NOMO-1 treated with DMSO at 0.1 percent for 48 hours (cell line): ENCODE data around the gene SLC12A1.
A peak's percentile ranks its signal among the peaks of the same experiment; 100 is the strongest.

Experiments
- DNase-seq: peaks from one replicate; lab custom pipeline; 2025; ENCODE audit not compliant: unreplicated experiment; lab: John Stamatoyannopoulos, UW

SLC12A1 gene

DNA sequence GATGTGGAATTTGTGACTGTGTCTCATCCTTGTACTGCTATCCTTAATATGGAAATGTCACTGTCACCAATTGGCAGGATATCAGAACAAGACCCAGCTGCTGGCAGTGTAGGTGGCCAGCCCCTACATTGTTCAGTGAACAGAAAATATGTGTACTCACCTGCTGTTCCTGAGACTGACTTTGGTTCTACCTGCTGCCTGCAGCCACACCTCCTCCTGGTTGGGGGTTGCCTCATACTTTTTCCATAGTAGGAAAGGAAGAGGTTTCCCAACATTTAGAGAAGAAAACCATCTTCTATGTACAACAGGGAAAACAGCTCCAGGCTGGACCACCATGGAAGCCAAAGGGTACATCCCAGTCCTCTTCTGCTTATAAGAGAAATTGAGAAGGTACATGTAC, 35.9 kb downstream of the SLC12A1 start:
- no peak for DNase-seq

DNA sequence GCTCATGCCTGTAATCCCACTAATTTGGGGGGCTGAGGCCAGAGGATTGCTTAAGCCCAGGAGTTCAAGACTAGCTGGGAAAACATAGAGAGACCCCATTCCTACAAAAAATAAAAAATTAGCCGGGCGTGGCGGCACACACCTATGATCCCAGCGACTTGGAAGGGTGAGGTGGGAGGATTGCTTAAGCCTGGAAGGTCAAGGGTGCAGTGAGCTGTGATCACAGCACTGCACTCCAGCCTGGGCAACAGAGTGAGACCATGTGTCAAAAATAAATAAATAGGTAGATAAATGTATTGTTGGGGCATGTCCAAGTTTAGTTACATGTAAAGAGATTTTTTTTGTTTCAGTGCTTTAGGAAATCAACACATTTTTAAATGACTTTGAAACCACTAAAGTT, 36.4 kb downstream of the SLC12A1 start:
- no peak for DNase-seq

- DNase-seq = no peak
Observed at GRCh38 chr15:48244921-48245320, 38.8 kb downstream of the SLC12A1 start.

GRCh38 chr15:48248414-48248813, 42.3 kb downstream of the SLC12A1 start:
- DNase-seq = no peak

DNA sequence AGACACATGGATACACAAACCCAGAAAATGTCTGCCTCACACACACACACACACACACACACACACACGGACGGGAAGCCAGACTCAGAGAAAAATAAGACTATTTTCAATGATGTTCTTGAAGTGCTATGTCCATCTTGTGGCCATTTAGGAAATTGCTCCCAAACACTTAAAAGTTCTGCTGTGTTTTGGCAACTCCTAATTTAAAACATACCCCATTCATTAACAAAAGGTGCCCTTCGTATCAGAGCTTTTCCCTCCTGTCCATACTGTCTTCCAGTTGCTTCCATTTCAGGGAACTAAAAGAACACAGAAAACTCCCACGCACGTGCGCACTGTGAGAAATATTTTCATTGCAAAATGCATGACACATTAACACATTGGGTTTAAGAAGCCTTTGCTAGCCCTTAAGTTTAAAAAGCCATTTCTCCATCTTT, 44.6 kb downstream of the SLC12A1 start:
- DNase-seq = peak; percentile 51

GRCh38 chr15:48253172-48253571, 47.1 kb downstream of the SLC12A1 start:
- no peak for DNase-seq

DNA sequence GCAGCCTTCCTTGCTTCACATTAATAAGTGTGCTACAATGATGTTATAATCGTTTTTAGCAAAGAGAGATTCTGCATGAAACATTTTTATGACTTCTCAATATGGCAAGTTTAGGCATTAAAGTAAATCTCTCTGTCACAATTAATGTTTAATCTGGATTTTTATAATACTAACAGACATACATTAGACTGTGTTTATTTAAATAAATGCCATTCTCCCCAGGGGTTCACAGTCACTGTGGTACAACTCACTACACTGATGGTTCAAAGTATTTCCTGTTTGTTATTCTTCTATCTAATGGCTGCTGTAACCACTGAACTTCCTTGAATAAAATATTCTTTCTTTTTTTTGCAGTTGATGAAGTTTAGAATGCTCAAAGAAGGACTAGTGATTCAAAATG, 59.0 kb downstream of the SLC12A1 start:
- no peak for DNase-seq

- no peak for DNase-seq
Observed at GRCh38 chr15:48266024-48266689, 60.1 kb downstream of the SLC12A1 start.

GRCh38 chr15:48267766-48268165, 61.7 kb downstream of the SLC12A1 start:
- DNase-seq = no peak

- DNase-seq = no peak
Observed at GRCh38 chr15:48273049-48273448, 66.9 kb downstream of the SLC12A1 start.

DNA sequence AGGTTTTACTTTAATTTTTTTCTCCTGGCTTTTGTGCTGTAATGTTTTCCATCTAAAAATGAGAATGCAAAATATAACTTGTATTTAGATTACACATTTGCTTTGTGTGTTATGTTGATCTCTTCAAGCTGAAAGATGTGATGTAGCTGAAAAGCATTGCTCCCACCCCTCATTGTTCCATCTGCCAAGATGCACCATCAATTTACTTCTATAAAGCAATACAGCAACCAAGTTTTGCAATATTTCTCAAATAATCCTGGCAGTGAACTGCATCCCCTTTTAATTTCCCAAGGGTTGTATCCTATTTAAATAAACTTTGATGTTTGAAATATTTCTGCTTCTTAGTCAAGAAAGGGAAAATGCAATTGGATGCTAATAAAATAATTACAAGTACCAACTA, 72.6 kb downstream of the SLC12A1 start:
- DNase-seq = no peak

GRCh38 chr15:48279608-48280007, 73.5 kb downstream of the SLC12A1 start:
- no peak for DNase-seq

GRCh38 chr15:48281674-48282073, 75.6 kb downstream of the SLC12A1 start:
- DNase-seq = no peak

DNA sequence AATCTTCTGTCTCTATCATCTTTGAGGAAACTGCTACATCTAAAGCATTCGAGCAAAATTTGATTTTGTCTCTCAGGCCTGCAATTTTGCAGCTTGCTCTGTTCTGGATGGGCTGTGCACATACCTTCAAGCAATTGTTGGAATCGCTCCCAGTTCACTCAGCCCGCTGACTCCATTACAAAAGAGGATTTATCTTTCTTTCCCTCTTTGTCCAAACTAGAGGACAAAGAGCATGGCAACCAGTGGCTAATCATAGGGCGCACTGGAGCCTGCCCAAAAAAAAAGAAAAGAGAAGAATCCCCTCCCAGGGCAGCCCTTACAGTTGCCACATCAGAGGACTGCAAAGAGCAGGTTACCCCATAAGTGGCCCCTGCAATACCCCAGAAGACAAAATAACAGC, 76.1 kb downstream of the SLC12A1 start:
- no peak for DNase-seq

- no peak for DNase-seq
Observed at GRCh38 chr15:48283396-48284145, 77.5 kb downstream of the SLC12A1 start.

DNA sequence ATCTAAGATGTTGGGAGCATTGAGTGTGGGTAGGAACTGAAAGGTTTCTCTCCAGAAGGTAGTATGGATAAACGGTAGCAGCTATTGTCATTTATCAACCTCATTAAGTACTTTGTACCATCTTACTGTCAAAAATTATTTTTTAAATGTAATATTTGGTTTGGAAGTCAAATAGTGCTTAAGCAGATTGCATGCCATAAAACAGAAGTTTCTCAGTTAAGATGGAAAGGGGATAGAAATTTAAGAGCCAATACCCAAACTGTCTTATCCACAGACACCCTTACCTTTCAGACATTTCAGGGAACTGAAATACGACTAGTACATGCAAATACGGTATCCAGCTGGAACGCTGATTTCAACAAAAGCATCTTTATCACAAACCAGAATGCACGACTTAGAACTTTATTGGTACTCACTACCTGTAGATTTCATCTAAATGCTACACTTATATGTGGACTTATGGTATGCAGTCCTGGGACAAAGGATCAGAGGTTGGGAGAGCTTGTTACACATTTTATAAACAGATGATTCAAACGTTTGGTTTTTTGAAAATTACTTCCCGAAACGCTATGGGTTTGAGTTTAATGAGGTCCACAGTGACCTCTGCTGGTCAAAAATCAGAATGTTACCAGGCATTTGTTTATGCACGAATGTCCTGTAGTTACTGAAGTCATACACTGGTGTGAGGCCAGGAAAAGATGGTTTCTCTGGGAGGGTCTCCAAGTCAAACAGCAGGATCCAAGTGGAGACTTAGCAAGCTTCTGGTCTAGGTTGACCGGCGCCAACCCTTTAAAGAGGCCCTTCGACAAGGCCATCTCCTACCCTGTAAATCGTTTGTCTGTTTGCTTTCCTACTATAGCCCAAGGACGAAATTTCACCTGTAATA, 79.5 kb downstream of the SLC12A1 start:
- DNase-seq = peak; percentile 58

DNA sequence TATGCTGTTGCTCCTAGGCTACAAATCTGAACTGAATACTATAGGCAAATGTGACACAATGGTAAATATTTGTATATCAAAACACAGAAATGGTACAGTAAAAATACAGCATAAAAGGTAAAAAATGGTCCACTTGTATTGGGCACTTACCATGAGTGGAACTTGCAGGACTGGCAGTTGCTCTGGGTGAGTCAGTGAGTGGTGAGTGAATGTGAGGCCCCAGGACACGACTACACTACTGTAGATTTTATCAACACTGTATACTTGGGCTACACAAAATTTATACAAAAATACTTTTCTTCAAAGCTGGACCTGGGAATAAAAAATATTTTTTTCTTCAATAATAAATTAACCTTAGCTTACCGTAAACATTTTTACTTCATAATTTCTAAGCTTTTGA, 83.5 kb downstream of the SLC12A1 start:
- DNase-seq = no peak

GRCh38 chr15:48292458-48292857, 86.4 kb downstream of the SLC12A1 start:
- no peak for DNase-seq

DNA sequence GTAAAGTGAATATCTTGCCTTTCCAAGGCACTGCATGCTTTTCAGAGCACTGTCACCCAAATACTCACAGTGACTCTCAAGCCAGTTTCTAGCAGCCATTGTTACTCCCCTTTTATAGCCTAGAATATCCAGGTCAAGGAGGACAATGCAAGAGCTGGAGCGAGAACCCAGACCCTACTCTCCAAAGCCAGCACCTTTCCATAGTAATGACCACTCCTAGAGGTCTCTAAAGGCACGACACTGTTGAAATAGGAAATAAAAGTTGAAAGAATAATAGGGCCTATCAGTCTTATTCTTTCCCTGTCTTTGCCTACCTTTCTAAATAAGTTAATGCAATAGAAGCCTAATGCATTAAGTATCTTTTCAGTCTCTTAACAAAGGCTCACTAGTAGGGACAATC, 91.6 kb downstream of the SLC12A1 start:
- DNase-seq = no peak

DNA sequence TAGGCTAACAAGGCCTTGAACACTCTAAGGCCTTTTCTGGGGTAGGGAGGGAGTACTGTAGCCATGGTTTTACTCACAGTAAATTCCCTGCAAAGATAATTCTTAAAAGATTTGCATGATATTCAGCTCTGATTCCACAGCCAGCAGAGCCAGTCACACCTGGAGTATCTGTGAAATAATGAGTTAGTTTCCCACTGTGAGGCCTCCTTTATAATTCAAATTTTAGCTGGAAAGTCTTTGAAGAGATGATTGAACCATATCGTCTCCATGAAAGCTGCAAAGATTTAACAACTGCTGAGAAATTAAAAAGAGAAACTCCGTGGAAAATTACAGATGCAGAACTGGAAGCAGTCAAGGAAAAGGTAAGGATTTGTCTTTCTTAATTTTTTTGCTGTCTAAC, 92.8 kb downstream of the SLC12A1 start:
- no peak for DNase-seq

GRCh38 chr15:48300038-48300437, 93.9 kb downstream of the SLC12A1 start:
- no peak for DNase-seq

- no peak for DNase-seq
Observed at GRCh38 chr15:48304398-48304797, 98.3 kb downstream of the SLC12A1 start.
